ENCODE data around the gene CD6.

- TF ChIP-seq POLR2A (IDR thresholded peaks at IDR 0.05; ENCODE audit: low read depth, low read length) (no peak), POLR2AphosphoS5 (IDR thresholded peaks at IDR 0.05; ENCODE audit: low read depth, low read length) (no peak)
These were observed 39.2 kb downstream of the CD6 start for GRCh38 chr11:61010466-61011228.
